Endothelial cell of umbilical vein (primary cell): ENCODE results near the gene NPIPB2. TPM values are rescaled to one million over a fixed set of nuclear protein-coding genes. Genes with fewer than 3 reads are reported as not detected.

Experiments used
- BruUV-seq: library from RNA; stranded (reverse); fragments of 400-500 nt; replicated peaks from 2 replicates; lab custom pipeline; 2021; lab: Mats Ljungman, UMichigan
- CTCF ChIA-PET: fragments of 300-600, 350-600 bp; sonication (Branson Sonifier 250); formaldehyde crosslinking; loops from one replicate; lab custom pipeline; 2021; ENCODE audit warnings: antibody characterized with exemption, inconsistent platforms; lab: Charles Lee
- POLR2A ChIA-PET: fragments of 300-600, 350-600 bp; sonication (Branson Sonifier 250); formaldehyde crosslinking; loops from one replicate; lab custom pipeline; 2021; ENCODE audit warnings: antibody characterized with exemption, inconsistent platforms; lab: Charles Lee
- DNase-seq: peaks from one replicate; pipeline ENCODE4 v3.0.0-alpha.2; 2011; ENCODE audit warnings: low read depth, low spot score
- FAIRE-seq: peaks from 2 replicates; lab custom pipeline; 2011; peaks lifted over from hg19 to GRCh38; lab: Jason Lieb, UNC
- H2AFZ ChIP-seq: 2 replicates; pipeline ENCODE4 v1.6.0; 2012; ENCODE audit warnings: low read depth, low read length, control low read depth, inconsistent platforms
- H3K27ac ChIP-seq: 2 replicates; pipeline ENCODE4 v1.5.1; 2011; ENCODE audit warnings: low read depth, mild to moderate bottlenecking, control low read depth, low read length, moderate library complexity; ENCODE audit not compliant: insufficient read depth
- H3K27me3 ChIP-seq, 2 experiments: 2 replicates each; pipeline versions ENCODE4 v1.6.0 to v1.6.1; 2011; ENCODE audit warnings: low read length in 2 of 2, mixed read lengths in 1 of 2; ENCODE audit not compliant: control insufficient read depth in 2 of 2, insufficient read depth in 2 of 2
- H3K36me3 ChIP-seq, 2 experiments: 2 replicates in 1 of 2; 3 replicates in 1 of 2; pipeline ENCODE4 v1.5.1; 2011; ENCODE audit warnings: low read length in 2 of 2, mild to moderate bottlenecking in 1 of 2, moderate library complexity in 1 of 2; ENCODE audit not compliant: control insufficient read depth in 2 of 2, insufficient read depth in 2 of 2; ENCODE audit errors: extremely low read depth in 1 of 2
- H3K4me1 ChIP-seq: 3 replicates; pipeline ENCODE4 v1.5.1; 2011; ENCODE audit warnings: mild to moderate bottlenecking, low read length; ENCODE audit not compliant: control insufficient read depth, insufficient read depth; ENCODE audit errors: extremely low read depth
- H3K4me2 ChIP-seq: 2 replicates; pipeline ENCODE4 v1.6.1; 2011; ENCODE audit warnings: low read length, control low read depth, mixed read lengths; ENCODE audit not compliant: insufficient read depth
- H3K4me3 ChIP-seq, 3 experiments: fragments of 200-600 bp in 1 of 3; sonication (generic), shearing (Covaris generic) in 1 of 3; replicated peaks in 1 of 3; 2 replicates each; pipeline ENCODE4 v1.5.1; 2011 to 2016; ENCODE audit warnings: control low read depth in 3 of 3, low read length in 3 of 3, mild to moderate bottlenecking in 2 of 3, inconsistent platforms in 1 of 3, low read depth in 1 of 3, moderate library complexity in 1 of 3; ENCODE audit not compliant: insufficient read depth in 1 of 3
- H3K79me2 ChIP-seq: 2 replicates; pipeline ENCODE4 v1.6.0; 2012; ENCODE audit warnings: low read length, inconsistent platforms; ENCODE audit not compliant: control insufficient read depth, insufficient read depth
- H3K9ac ChIP-seq: replicated peaks from 2 replicates; pipeline ENCODE3; 2011; ENCODE audit warnings: low read length, control low read depth; ENCODE audit not compliant: insufficient read depth; ENCODE audit errors: extremely low read depth
- H3K9me1 ChIP-seq: replicated peaks from 3 replicates; pipeline ENCODE4 v1.6.0; 2011; ENCODE audit warnings: mild to moderate bottlenecking, low read length; ENCODE audit not compliant: control insufficient read depth, insufficient read depth; ENCODE audit errors: extremely low read depth
- H3K9me3 ChIP-seq: replicated peaks from 2 replicates; pipeline ENCODE4 v1.5.1; 2012; ENCODE audit warnings: low read length, inconsistent platforms; ENCODE audit not compliant: control insufficient read depth, insufficient read depth
- H4K20me1 ChIP-seq: replicated peaks from 2 replicates; pipeline ENCODE3; 2011; ENCODE audit warnings: mild to moderate bottlenecking, low read length; ENCODE audit not compliant: control insufficient read depth, insufficient read depth; ENCODE audit errors: extremely low read depth
- EZH2 ChIP-seq: IDR thresholded peaks from 2 replicates; pipeline ENCODE4 v1.6.1; 2012; ENCODE audit warnings: borderline replicate concordance, low read depth, mild to moderate bottlenecking, moderate library complexity, low read length, inconsistent platforms; ENCODE audit not compliant: severe bottlenecking
- FOS ChIP-seq: IDR thresholded peaks from 2 replicates; pipeline ENCODE4 v1.6.1; 2011; ENCODE audit warnings: mild to moderate bottlenecking, low read length, moderate library complexity, borderline replicate concordance; ENCODE audit not compliant: insufficient read depth
- GATA2 ChIP-seq: IDR thresholded peaks from 2 replicates; pipeline ENCODE4 v1.7.0; 2011; ENCODE audit warnings: low read depth, mild to moderate bottlenecking, moderate library complexity, mixed read lengths, low read length; ENCODE audit not compliant: insufficient read length, insufficient read depth
- JUN ChIP-seq: IDR thresholded peaks from 2 replicates; pipeline ENCODE4 v1.6.1; 2011; ENCODE audit warnings: borderline replicate concordance, low read depth; ENCODE audit not compliant: insufficient read length, insufficient read depth
- MYC ChIP-seq: IDR thresholded peaks from one replicate; pipeline ENCODE4 v1.6.1; 2011; ENCODE audit warnings: mild to moderate bottlenecking, low read depth, low read length
- POLR2A ChIP-seq: IDR thresholded peaks from 2 replicates; pipeline ENCODE4 v1.6.1; 2012; ENCODE audit warnings: low read depth, mild to moderate bottlenecking, control low read depth, low read length
- POLR2AphosphoS5 ChIP-seq: IDR thresholded peaks from 2 replicates; pipeline ENCODE4 v1.6.1; 2012; ENCODE audit warnings: low read depth, mild to moderate bottlenecking, control low read depth, low read length, moderate library complexity; ENCODE audit not compliant: insufficient read depth
- dilution Hi-C: fragments of 300-500 bp; cut with MboI; formaldehyde crosslinking; loops from one replicate; pipeline ENCODE4 v1.15.0; 2019; ENCODE audit warnings: low sequenced_read_pairs; ENCODE audit not compliant: extremely low pct_ligation_motif_present
- intact Hi-C: fragments of 100-400 bp; cut with micrococcal nuclease; formaldehyde crosslinking; loops from one replicate; pipeline ENCODE4 v1.10.0; 2022
- polyA plus RNA-seq, 4 experiments: library from polyadenylated mRNA; depleted of rRNA in 3 of 4; stranded (reverse) in 3 of 4; unstranded in 1 of 4; fragments of >200 nt; gene quantifications; 2 replicates each; pipeline versions ENCODE4 v1.2.1 to v1.2.3, GENCODE V29; 2011 to 2012; ENCODE audit warnings: missing spikeins in 1 of 4
- total RNA-seq: library from RNA; stranded (reverse); gene quantifications from 2 replicates; pipeline ENCODE4 v1.2.3, GENCODE V29; 2021
- TF ChIP-seq, protein P1 (sequence below), 2 donors: IDR thresholded peaks; 1 replicate in 1 of 2; 2 replicates in 1 of 2; pipeline ENCODE4 v1.5.1; 2011; ENCODE audit warnings: low read length in 2 of 2, mild to moderate bottlenecking in 2 of 2, moderate library complexity in 2 of 2, control low read depth in 1 of 2, inconsistent platforms in 1 of 2, low read depth in 1 of 2; ENCODE audit not compliant: insufficient read depth in 1 of 2; ENCODE audit errors: extremely low read depth in 1 of 2
- TF ChIP-seq, protein P2 (sequence below): IDR thresholded peaks from 2 replicates; pipeline ENCODE4 v1.6.1; 2011; ENCODE audit not compliant: insufficient read depth, insufficient read length

Gene NPIPB2
- total and polyA plus RNA-seq, 2 donors (not counting 3 experiments of a cell fraction or from before 2014, with no cell fraction given) = 5.8 to 15.4 TPM

DNA sequence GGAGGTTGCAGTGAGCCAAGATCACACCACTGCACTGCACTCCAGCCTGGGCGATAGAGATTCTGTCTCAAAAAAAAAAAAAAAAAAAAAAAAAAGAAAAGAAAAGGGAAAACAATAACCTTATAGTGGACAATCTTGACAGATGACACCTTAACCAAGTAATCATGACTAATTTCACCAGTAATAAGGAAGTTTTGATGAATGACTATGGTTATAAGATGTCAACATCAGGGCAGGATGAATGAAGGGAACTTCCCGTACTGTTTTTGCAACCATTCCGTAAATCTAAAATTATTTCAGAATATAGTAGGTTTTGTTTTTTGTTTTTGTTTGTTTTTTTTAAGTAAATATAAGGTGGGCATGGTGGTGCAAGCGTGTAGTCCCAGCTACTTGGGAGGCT lies 49.1 kb downstream of the NPIPB2 start:
- H3K79me2 ChIP-seq = peaks cover 37% of the 10 kb centered on the region
- CTCF ChIA-PET = interaction anchor here (1.5 kb wide), 1 partner anchor 175 kb away, joined by 5 read pairs; no protein-coding TSS in a partner anchor
- intact Hi-C loops = no loop called here

More for the DNA sequence above, 49.1 kb downstream of the NPIPB2 start:
- Histone ChIP-seq H3K4me3 (no peak overlapping the region), H2AFZ (no peak overlapping the region), H3K9me3 (no peaks in the 10 kb centered on the region), H3K9me1 (no peaks in the 10 kb centered on the region), H3K36me3 (peaks cover 6 to 8% of the 10 kb centered on the region in 2 experiments), H3K27me3 (no peaks in the 10 kb centered on the region), H3K4me1 (peaks cover 17% of the 10 kb centered on the region), H3K27ac (no peak overlapping the region), H4K20me1 (no peaks in the 10 kb centered on the region), H3K9ac (no peak overlapping the region), H3K4me2 (no peak overlapping the region)
- POLR2A ChIA-PET = no interaction called here
- dilution Hi-C loops = no loop called here
- TF ChIP-seq EZH2 (no peak), POLR2A (no peak), FOS (no peak), POLR2AphosphoS5 (no peak), GATA2 (no peak), JUN (no peak), MYC (no peak)
- TF ChIP-seq, protein P1, sequence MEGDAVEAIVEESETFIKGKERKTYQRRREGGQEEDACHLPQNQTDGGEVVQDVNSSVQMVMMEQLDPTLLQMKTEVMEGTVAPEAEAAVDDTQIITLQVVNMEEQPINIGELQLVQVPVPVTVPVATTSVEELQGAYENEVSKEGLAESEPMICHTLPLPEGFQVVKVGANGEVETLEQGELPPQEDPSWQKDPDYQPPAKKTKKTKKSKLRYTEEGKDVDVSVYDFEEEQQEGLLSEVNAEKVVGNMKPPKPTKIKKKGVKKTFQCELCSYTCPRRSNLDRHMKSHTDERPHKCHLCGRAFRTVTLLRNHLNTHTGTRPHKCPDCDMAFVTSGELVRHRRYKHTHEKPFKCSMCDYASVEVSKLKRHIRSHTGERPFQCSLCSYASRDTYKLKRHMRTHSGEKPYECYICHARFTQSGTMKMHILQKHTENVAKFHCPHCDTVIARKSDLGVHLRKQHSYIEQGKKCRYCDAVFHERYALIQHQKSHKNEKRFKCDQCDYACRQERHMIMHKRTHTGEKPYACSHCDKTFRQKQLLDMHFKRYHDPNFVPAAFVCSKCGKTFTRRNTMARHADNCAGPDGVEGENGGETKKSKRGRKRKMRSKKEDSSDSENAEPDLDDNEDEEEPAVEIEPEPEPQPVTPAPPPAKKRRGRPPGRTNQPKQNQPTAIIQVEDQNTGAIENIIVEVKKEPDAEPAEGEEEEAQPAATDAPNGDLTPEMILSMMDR (IDR thresholded peaks at IDR 0.05; ENCODE audit: extremely low read depth in 1 of 2, insufficient read depth in 1 of 2, low read depth in 1 of 2, low read length in 2 of 2) = no peak
- TF ChIP-seq, protein P2, sequence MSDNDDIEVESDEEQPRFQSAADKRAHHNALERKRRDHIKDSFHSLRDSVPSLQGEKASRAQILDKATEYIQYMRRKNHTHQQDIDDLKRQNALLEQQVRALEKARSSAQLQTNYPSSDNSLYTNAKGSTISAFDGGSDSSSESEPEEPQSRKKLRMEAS = no peak
- no peak for DNase-seq
- no peak for FAIRE-seq
- no TSS peak for BruUV-seq
